H9 (cell line): ENCODE results near the gene XDH. TPM values are rescaled to one million over a fixed set of nuclear protein-coding genes. Genes with fewer than 3 reads are reported as not detected.

Experiments used
- DNase-seq: peaks from one replicate; pipeline ENCODE4 v3.0.0-alpha.2; 2017
- H2AFZ ChIP-seq: one replicate; pipeline ENCODE4 v1.6.1; 2013; ENCODE audit warnings: mild to moderate bottlenecking, low read length, control low read depth, moderate library complexity
- H2AK5ac ChIP-seq: 2 replicates; pipeline ENCODE4 v1.6.1; 2013; ENCODE audit warnings: low read length, control low read depth, mixed read lengths; ENCODE audit not compliant: insufficient read length
- H2BK120ac ChIP-seq: one replicate; pipeline ENCODE4 v1.6.1; 2013; ENCODE audit warnings: low read depth, mild to moderate bottlenecking, low read length, control low read depth, inconsistent platforms; ENCODE audit not compliant: poor library complexity, severe bottlenecking
- H2BK12ac ChIP-seq: 2 replicates; pipeline ENCODE4 v1.6.1; 2013; ENCODE audit warnings: low read length, control low read depth, mixed read lengths, low read depth; ENCODE audit not compliant: insufficient read length
- H2BK15ac ChIP-seq: 2 replicates; pipeline ENCODE4 v1.6.1; 2013; ENCODE audit warnings: low read depth, low read length, control low read depth
- H2BK20ac ChIP-seq: one replicate; pipeline ENCODE4 v1.6.1; 2013; ENCODE audit warnings: low read depth, mild to moderate bottlenecking, low read length, control low read depth, inconsistent platforms; ENCODE audit not compliant: poor library complexity, severe bottlenecking
- H2BK5ac ChIP-seq: 2 replicates; pipeline ENCODE4 v1.6.1; 2013; ENCODE audit warnings: low read length, control low read depth, mixed read lengths; ENCODE audit not compliant: insufficient read length
- H3K14ac ChIP-seq: 2 replicates; pipeline ENCODE4 v1.6.1; 2013; ENCODE audit warnings: low read length, control low read depth; ENCODE audit not compliant: insufficient read depth
- H3K18ac ChIP-seq: 2 replicates; pipeline ENCODE4 v1.6.1; 2013; ENCODE audit warnings: low read depth, mild to moderate bottlenecking, mixed read lengths, low read length, control low read depth; ENCODE audit not compliant: insufficient read length
- H3K23ac ChIP-seq: 2 replicates; pipeline ENCODE4 v1.6.1; 2013; ENCODE audit warnings: low read length, control low read depth, mixed read lengths, low read depth; ENCODE audit not compliant: insufficient read length
- H3K23me2 ChIP-seq: 2 replicates; pipeline ENCODE4 v1.6.1; 2013; ENCODE audit warnings: low read depth, mild to moderate bottlenecking, mixed read lengths, low read length, control low read depth; ENCODE audit not compliant: insufficient read length, poor library complexity, severe bottlenecking
- H3K27ac ChIP-seq: 2 replicates; pipeline ENCODE4 v1.5.1; 2013; ENCODE audit warnings: low read length, control low read depth, mixed read lengths, low read depth; ENCODE audit not compliant: insufficient read length
- H3K27me3 ChIP-seq: 2 replicates; pipeline ENCODE4 v1.6.1; 2013; ENCODE audit warnings: low read length, control low read depth, inconsistent platforms; ENCODE audit not compliant: insufficient read depth
- H3K4ac ChIP-seq: 2 replicates; pipeline ENCODE4 v1.6.1; 2013; ENCODE audit warnings: low read depth, mild to moderate bottlenecking, control low read depth, inconsistent platforms, low read length, moderate library complexity
- H3K4me1 ChIP-seq: 2 replicates; pipeline ENCODE4 v1.6.1; 2013; ENCODE audit warnings: low read length, control low read depth, inconsistent platforms; ENCODE audit not compliant: insufficient read depth
- H3K4me2 ChIP-seq: 2 replicates; pipeline ENCODE4 v1.6.1; 2013; ENCODE audit warnings: low read length, control low read depth, mixed read lengths; ENCODE audit not compliant: insufficient read length, insufficient read depth
- H3K56ac ChIP-seq: 2 replicates; pipeline ENCODE4 v1.6.1; 2013; ENCODE audit warnings: low read depth, mild to moderate bottlenecking, mixed read lengths, low read length, control low read depth; ENCODE audit not compliant: insufficient read length
- H3K79me1 ChIP-seq: 2 replicates; pipeline ENCODE4 v1.6.1; 2013; ENCODE audit warnings: low read depth, mild to moderate bottlenecking, moderate library complexity, low read length, control low read depth, inconsistent platforms; ENCODE audit not compliant: insufficient read depth, poor library complexity, severe bottlenecking
- H3K79me2 ChIP-seq: 2 replicates; pipeline ENCODE4 v1.6.1; 2013; ENCODE audit warnings: low read length, control low read depth, inconsistent platforms; ENCODE audit not compliant: insufficient read depth
- H3K9ac ChIP-seq: 2 replicates; pipeline ENCODE4 v1.6.1; 2013; ENCODE audit warnings: low read length, control low read depth, mixed read lengths; ENCODE audit not compliant: insufficient read length; ENCODE audit errors: extremely low read depth
- H3K9me3 ChIP-seq: one replicate; pipeline ENCODE4 v1.6.1; 2013; ENCODE audit warnings: low read depth, low read length, inconsistent platforms; ENCODE audit not compliant: control insufficient read depth
- H3T11ph ChIP-seq: one replicate; pipeline ENCODE4 v1.6.1; 2013; ENCODE audit warnings: mild to moderate bottlenecking, low read length, control low read depth, inconsistent platforms
- H4K20me1 ChIP-seq: one replicate; pipeline ENCODE4 v1.6.1; 2013; ENCODE audit not compliant: control insufficient read depth, insufficient read length, insufficient read depth
- H4K5ac ChIP-seq: 2 replicates; pipeline ENCODE4 v1.6.1; 2013; ENCODE audit warnings: low read depth, mild to moderate bottlenecking, mixed read lengths, low read length, control low read depth; ENCODE audit not compliant: insufficient read length
- H4K8ac ChIP-seq: replicated peaks from 2 replicates; pipeline ENCODE4 v1.6.1; 2013; ENCODE audit warnings: low read length, control low read depth, mixed read lengths, low read depth; ENCODE audit not compliant: insufficient read length
- H4K91ac ChIP-seq: 2 replicates; pipeline ENCODE4 v1.6.1; 2013; ENCODE audit warnings: low read depth, mild to moderate bottlenecking, moderate library complexity, mixed read lengths, low read length, control low read depth; ENCODE audit not compliant: insufficient read length
- H3K27ac Mint-ChIP-seq, 3 experiments: 2 replicates in 2 of 3; 3 replicates in 1 of 3; pipeline ENCODE4 v1.8.0; 2020 to 2021; ENCODE audit warnings: mixed read lengths in 3 of 3, mild to moderate bottlenecking in 1 of 3, moderate library complexity in 1 of 3
- H3K27me3 Mint-ChIP-seq: 2 replicates; pipeline ENCODE4 v1.8.0; 2021; ENCODE audit warnings: low read depth, mild to moderate bottlenecking, moderate library complexity, mixed read lengths
- H3K36me3 Mint-ChIP-seq, 3 experiments: 2 replicates in 2 of 3; 3 replicates in 1 of 3; pipeline ENCODE4 v1.8.0; 2020 to 2021; ENCODE audit warnings: low read depth in 3 of 3, mixed read lengths in 3 of 3; ENCODE audit not compliant: insufficient read depth in 1 of 3
- H3K4me1 Mint-ChIP-seq, 2 experiments: 2 replicates each; pipeline ENCODE4 v1.8.0; 2020; ENCODE audit warnings: mixed read lengths in 2 of 2
- H3K4me3 Mint-ChIP-seq, 2 experiments: 2 replicates in 1 of 2; 3 replicates in 1 of 2; pipeline ENCODE4 v1.8.0; 2020 to 2021; ENCODE audit warnings: mild to moderate bottlenecking in 2 of 2, mixed read lengths in 2 of 2, moderate library complexity in 1 of 2
- H3K9me3 Mint-ChIP-seq, 2 experiments: 2 replicates in 1 of 2; 3 replicates in 1 of 2; pipeline ENCODE4 v1.8.0; 2020; ENCODE audit warnings: mild to moderate bottlenecking in 2 of 2, mixed read lengths in 2 of 2, moderate library complexity in 1 of 2
- whole genome bisulfite sequencing: extraction: QIAGEN DNeasy Blood & Tissue Kit; methylation state at CpG from one replicate; pipeline ENCODE4 v1.1.7; 2013; ENCODE audit warnings: missing lambda C conversion rate, low lambda C conversion rate, mixed read lengths; ENCODE audit not compliant: insufficient read length; ENCODE audit errors: extremely low coverage; 5-methylcytosine and 5-hydroxymethylcytosine counted together
- total RNA-seq: library from RNA; stranded (reverse); gene quantifications from 2 replicates; pipeline ENCODE4 v1.2.1, GENCODE V29; 2021
- TF ChIP-seq, protein P1 (sequence below): fragments of 200-600 bp; sonication (generic); conservative IDR thresholded peaks from 3 replicates; pipeline ENCODE4 v1.8.0; 2021; ENCODE audit warnings: antibody characterized with exemption, mild to moderate bottlenecking

Gene XDH
- total RNA-seq, 1 experiment from 2014 or later, result 1.4 TPM

GRCh38 chr2:31332521-31332920, 82.0 kb downstream of the XDH start:
- no peaks in the 10 kb centered on the region for H3K79me2 ChIP-seq
- H4K91ac ChIP-seq, result no peak overlapping the region
- no peak overlapping the region for H3K27ac ChIP-seq
- no peaks in the 10 kb centered on the region for H4K20me1 ChIP-seq
- H2BK20ac ChIP-seq, result no peak overlapping the region
- no peaks in the 10 kb centered on the region for H3K79me1 ChIP-seq
- H3K18ac ChIP-seq, result no peak overlapping the region
- H4K5ac ChIP-seq, result no peak overlapping the region
- no peak overlapping the region for H2BK5ac ChIP-seq
- no peak overlapping the region for H3K9ac ChIP-seq
- Mint-ChIP-seq H3K4me1 (peaks cover 14 to 16% of the 10 kb centered on the region in 2 experiments), H3K9me3 (no peaks in the 10 kb centered on the region), H3K27me3 (no peaks in the 10 kb centered on the region; the same call in none of the 2 replicates), H3K4me3 (no peak overlapping the region), H3K36me3 (no peaks in the 10 kb centered on the region), H3K27ac (no peak overlapping the region)
- H2BK15ac ChIP-seq, result no peak overlapping the region
- no peaks in the 10 kb centered on the region for H3K9me3 ChIP-seq
- TF ChIP-seq, protein P1, sequence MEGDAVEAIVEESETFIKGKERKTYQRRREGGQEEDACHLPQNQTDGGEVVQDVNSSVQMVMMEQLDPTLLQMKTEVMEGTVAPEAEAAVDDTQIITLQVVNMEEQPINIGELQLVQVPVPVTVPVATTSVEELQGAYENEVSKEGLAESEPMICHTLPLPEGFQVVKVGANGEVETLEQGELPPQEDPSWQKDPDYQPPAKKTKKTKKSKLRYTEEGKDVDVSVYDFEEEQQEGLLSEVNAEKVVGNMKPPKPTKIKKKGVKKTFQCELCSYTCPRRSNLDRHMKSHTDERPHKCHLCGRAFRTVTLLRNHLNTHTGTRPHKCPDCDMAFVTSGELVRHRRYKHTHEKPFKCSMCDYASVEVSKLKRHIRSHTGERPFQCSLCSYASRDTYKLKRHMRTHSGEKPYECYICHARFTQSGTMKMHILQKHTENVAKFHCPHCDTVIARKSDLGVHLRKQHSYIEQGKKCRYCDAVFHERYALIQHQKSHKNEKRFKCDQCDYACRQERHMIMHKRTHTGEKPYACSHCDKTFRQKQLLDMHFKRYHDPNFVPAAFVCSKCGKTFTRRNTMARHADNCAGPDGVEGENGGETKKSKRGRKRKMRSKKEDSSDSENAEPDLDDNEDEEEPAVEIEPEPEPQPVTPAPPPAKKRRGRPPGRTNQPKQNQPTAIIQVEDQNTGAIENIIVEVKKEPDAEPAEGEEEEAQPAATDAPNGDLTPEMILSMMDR, result no peak
- H2AFZ ChIP-seq, result no peak overlapping the region
- H3K14ac ChIP-seq, result no peak overlapping the region
- no peak overlapping the region for H3K4ac ChIP-seq
- no peak for DNase-seq
- WGBS, result no CpG with 5 or more reads among the region's 5 CpGs
- peaks cover 4% of the 10 kb centered on the region; the same call in 1 of the 2 replicates for H3K4me1 ChIP-seq
- H2AK5ac ChIP-seq, result no peak overlapping the region
- H3K56ac ChIP-seq, result no peak overlapping the region
- H3K4me2 ChIP-seq, result no peak overlapping the region
- H4K8ac ChIP-seq, result no peak overlapping the region
- no peaks in the 10 kb centered on the region for H3K27me3 ChIP-seq
- no peak overlapping the region for H2BK120ac ChIP-seq
- no peaks in the 10 kb centered on the region for H3K23me2 ChIP-seq
- no peak overlapping the region for H2BK12ac ChIP-seq
- no peak overlapping the region for H3K23ac ChIP-seq
- no peak overlapping the region for H3T11ph ChIP-seq
